ENCODE data around the gene ATP6V1C2. TPM values are rescaled to one million over a fixed set of nuclear protein-coding genes. Genes with fewer than 3 reads are reported as not detected.

Gene ATP6V1C2
- total RNA-seq, 8 experiments from 2014 or later = 0.41 to 1.5 (median 1.0) TPM

- no peak overlapping the region for H3K4me3 ChIP-seq
- H3K4me1 ChIP-seq (replicated peaks in 1 of 2) = no peaks in the 10 kb centered on the region
- no peak overlapping the region for H3K27ac ChIP-seq
- in situ Hi-C loops (cut with MboI; ENCODE audit: low pct_unique_long_range_greater_than_20kb in 2 of 9, low sequenced_read_pairs in 9 of 9, unreplicated experiment in 9 of 9) = no loop called here
- 0 to 100% (median 48%) methylated on average over 1 to 2 of the region's 11 CpGs; no CpG with 5 or more reads in 3 of the 10 experiments for WGBS, 10 experiments
- ATAC-seq (replicated peaks in 6 of 8) = no peak
Measured at GRCh38 chr2:10742666-10743065, 21.2 kb downstream of the ATP6V1C2 start.

- in situ Hi-C loops (cut with MboI; ENCODE audit: low pct_unique_long_range_greater_than_20kb in 2 of 9, low sequenced_read_pairs in 9 of 9, unreplicated experiment in 9 of 9) = no loop called here
- ATAC-seq (replicated peaks in 6 of 8) = no peak
- 70 to 100% (median 85%) methylated on average over 1 to 6 of the region's 6 CpGs for WGBS, 10 experiments
Measured at GRCh38 chr2:10750610-10751009, 29.2 kb downstream of the ATP6V1C2 start.

GRCh38 chr2:10752236-10752635, 30.8 kb downstream of the ATP6V1C2 start:
- ATAC-seq (replicated peaks in 6 of 8) = peak in 3 of 8 experiments; percentile 52 to 70 (median 65)
- H3K27ac ChIP-seq = no peak overlapping the region
- no peaks in the 10 kb centered on the region for H3K4me1 ChIP-seq (replicated peaks in 1 of 2)
- H3K4me3 ChIP-seq = no peak overlapping the region
- 30 to 100% (median 60%) methylated on average over 1 to 5 of the region's 5 CpGs; no CpG with 5 or more reads in 3 of the 10 experiments for WGBS, 10 experiments
- in situ Hi-C loops (cut with MboI; ENCODE audit: low pct_unique_long_range_greater_than_20kb in 2 of 9, low sequenced_read_pairs in 9 of 9, unreplicated experiment in 9 of 9) = no loop called here

More at GRCh38 chr2:10750610-10751009, 29.2 kb downstream of the ATP6V1C2 start:
- Histone ChIP-seq H3K27ac (no peak overlapping the region), H3K4me1 (replicated peaks in 1 of 2) (no peaks in the 10 kb centered on the region), H3K4me3 (no peak overlapping the region)

GRCh38 chr2:10753156-10753555, 31.7 kb downstream of the ATP6V1C2 start:
- in situ Hi-C loops (cut with MboI; ENCODE audit: low pct_unique_long_range_greater_than_20kb in 2 of 9, low sequenced_read_pairs in 9 of 9, unreplicated experiment in 9 of 9) = no loop called here
- no peak overlapping the region for H3K4me3 ChIP-seq
- ATAC-seq (replicated peaks in 6 of 8) = no peak
- 25 to 100% (median 78%) methylated on average over 1 to 7 of the region's 7 CpGs for WGBS, 10 experiments
- no peaks in the 10 kb centered on the region for H3K4me1 ChIP-seq (replicated peaks in 1 of 2)
- no peak overlapping the region for H3K27ac ChIP-seq

- Histone ChIP-seq H3K27ac (no peak overlapping the region), H3K4me1 (replicated peaks in 1 of 2) (no peaks in the 10 kb centered on the region), H3K4me3 (no peak overlapping the region)
- in situ Hi-C loops (cut with MboI; ENCODE audit: low pct_unique_long_range_greater_than_20kb in 2 of 9, low sequenced_read_pairs in 9 of 9, unreplicated experiment in 9 of 9) = no loop called here
- 63 to 100% (median 100%) methylated on average over 1 to 3 of the region's 8 CpGs; no CpG with 5 or more reads in 4 of the 10 experiments for WGBS, 10 experiments
- no peak for ATAC-seq (replicated peaks in 6 of 8)
Measured at GRCh38 chr2:10753876-10754275, 32.4 kb downstream of the ATP6V1C2 start.

- Histone ChIP-seq H3K4me1 (replicated peaks in 1 of 2) (peaks cover 0 to 5% of the 10 kb centered on the region in 2 donors), H3K27ac (no peak overlapping the region), H3K4me3 (no peak overlapping the region)
- WGBS, 10 experiments = 13 to 100% (median 51%) methylated on average over 1 to 5 of the region's 7 CpGs; no CpG with 5 or more reads in 1 of the 10 experiments
- in situ Hi-C loops (cut with MboI; ENCODE audit: low pct_unique_long_range_greater_than_20kb in 2 of 9, low sequenced_read_pairs in 9 of 9, unreplicated experiment in 9 of 9) = no loop called here
- ATAC-seq (replicated peaks in 6 of 8) = no peak
Measured at GRCh38 chr2:10755621-10756020, 34.2 kb downstream of the ATP6V1C2 start.

GRCh38 chr2:10757814-10758286, 36.4 kb downstream of the ATP6V1C2 start:
- 67 to 100% (median 96%) methylated on average over 2 to 6 of the region's 6 CpGs; no CpG with 5 or more reads in 2 of the 10 experiments for WGBS, 10 experiments
- Histone ChIP-seq H3K27ac (no peak overlapping the region), H3K4me3 (no peak overlapping the region), H3K4me1 (replicated peaks in 1 of 2) (peaks cover 0 to 8% of the 10 kb centered on the region in 2 donors)
- no peak for ATAC-seq (replicated peaks in 6 of 8)
- in situ Hi-C loops (cut with MboI; ENCODE audit: low pct_unique_long_range_greater_than_20kb in 2 of 9, low sequenced_read_pairs in 9 of 9, unreplicated experiment in 9 of 9) = no loop called here

- ATAC-seq (replicated peaks in 6 of 8) = no peak
- in situ Hi-C loops (cut with MboI; ENCODE audit: low pct_unique_long_range_greater_than_20kb in 2 of 9, low sequenced_read_pairs in 9 of 9, unreplicated experiment in 9 of 9) = no loop called here
- no peak overlapping the region for H3K4me3 ChIP-seq
- WGBS, 10 experiments = 64 to 100% (median 82%) methylated on average over 1 to 6 of the region's 11 CpGs; no CpG with 5 or more reads in 4 of the 10 experiments
- no peak overlapping the region for H3K27ac ChIP-seq
- peaks cover 4 to 12% of the 10 kb centered on the region in 2 donors for H3K4me1 ChIP-seq (replicated peaks in 1 of 2)
Measured at GRCh38 chr2:10759151-10759714, 37.8 kb downstream of the ATP6V1C2 start.

GRCh38 chr2:10760794-10761504, 39.5 kb downstream of the ATP6V1C2 start:
- in situ Hi-C loops (cut with MboI; ENCODE audit: low pct_unique_long_range_greater_than_20kb in 2 of 9, low sequenced_read_pairs in 9 of 9, unreplicated experiment in 9 of 9) = no loop called here
- H3K27ac ChIP-seq = no peak overlapping the region
- H3K4me3 ChIP-seq = no peak overlapping the region
- H3K4me1 ChIP-seq (replicated peaks in 1 of 2) = peaks cover 4 to 15% of the 10 kb centered on the region in 2 donors
- 40 to 92% (median 70%) methylated on average over 3 to 5 of the region's 13 CpGs; no CpG with 5 or more reads in 4 of the 10 experiments for WGBS, 10 experiments
- no peak for ATAC-seq (replicated peaks in 6 of 8)

GRCh38 chr2:10761591-10761990, 40.2 kb downstream of the ATP6V1C2 start:
- no peak for ATAC-seq (replicated peaks in 6 of 8)
- WGBS, 10 experiments = 57 to 85% (median 77%) methylated on average over 1 to 5 of the region's 9 CpGs; no CpG with 5 or more reads in 2 of the 10 experiments
- Histone ChIP-seq H3K27ac (no peak overlapping the region), H3K4me3 (no peak overlapping the region), H3K4me1 (replicated peaks in 1 of 2) (peaks cover 4 to 15% of the 10 kb centered on the region in 2 donors)
- in situ Hi-C loops (cut with MboI; ENCODE audit: low pct_unique_long_range_greater_than_20kb in 2 of 9, low sequenced_read_pairs in 9 of 9, unreplicated experiment in 9 of 9) = no loop called here

- in situ Hi-C loops (cut with MboI; ENCODE audit: low pct_unique_long_range_greater_than_20kb in 2 of 9, low sequenced_read_pairs in 9 of 9, unreplicated experiment in 9 of 9) = no loop called here
- H3K4me1 ChIP-seq (replicated peaks in 1 of 2) = peaks cover 4 to 15% of the 10 kb centered on the region in 2 donors
- WGBS, 10 experiments = 10 to 80% (median 70%) methylated on average over 1 to 9 of the region's 25 CpGs; no CpG with 5 or more reads in 5 of the 10 experiments
- no peak overlapping the region for H3K27ac ChIP-seq
- H3K4me3 ChIP-seq = no peak overlapping the region
- ATAC-seq (replicated peaks in 6 of 8) = peak; percentile 13 to 90 (median 58)
Measured at GRCh38 chr2:10762651-10763460, 41.4 kb downstream of the ATP6V1C2 start.

GRCh38 chr2:10763461-10763800, 42.0 kb downstream of the ATP6V1C2 start:
- no peak overlapping the region for H3K27ac ChIP-seq
- in situ Hi-C loops (cut with MboI; ENCODE audit: low pct_unique_long_range_greater_than_20kb in 2 of 9, low sequenced_read_pairs in 9 of 9, unreplicated experiment in 9 of 9) = no loop called here
- peaks cover 4 to 15% of the 10 kb centered on the region in 2 donors for H3K4me1 ChIP-seq (replicated peaks in 1 of 2)
- 20 to 97% (median 89%) methylated on average over 1 to 6 of the region's 9 CpGs; no CpG with 5 or more reads in 4 of the 10 experiments for WGBS, 10 experiments
- H3K4me3 ChIP-seq = no peak overlapping the region
- peak in 1 of 8 experiments; percentile 22 for ATAC-seq (replicated peaks in 6 of 8)

All from motor neuron (in vitro differentiated cells).